A673 (cell line): ENCODE measurements around the gene STK10.

Experiments used
- CTCF ChIP-seq: fragments of 300-800, 200-600 bp; sonication (generic); conservative IDR thresholded peaks from 2 replicates; pipeline ENCODE4 v1.5.1; 2017; ENCODE audit warnings: low read depth, mild to moderate bottlenecking, antibody characterized with exemption, low read length, moderate library complexity, mixed read lengths
- EZH2 ChIP-seq: fragments of 200-600 bp; sonication (generic); IDR thresholded peaks from 2 replicates; pipeline ENCODE4 v1.6.1; 2017; ENCODE audit warnings: borderline replicate concordance, low read depth, mild to moderate bottlenecking, mixed read lengths, antibody characterized with exemption, low read length; ENCODE audit not compliant: poor library complexity, severe bottlenecking

- no peak for TF ChIP-seq CTCF
- TF ChIP-seq EZH2, result no peak
These were observed 4.1 kb downstream of the STK10 start for GRCh38 chr5:172183881-172184280.
